PFSK-1 (cell line): ENCODE data around the gene RBM18.

Source experiments
- FOXP2 ChIP-seq: optimal IDR thresholded peaks from 2 replicates; pipeline ENCODE3; 2011; ENCODE audit warnings: borderline replicate concordance, control low read depth, inconsistent platforms; ENCODE audit not compliant: insufficient read depth; ENCODE audit errors: extremely low read length, extremely low read depth
- POLR2AphosphoS5 ChIP-seq: IDR thresholded peaks from 2 replicates; pipeline ENCODE4 v1.6.1; 2012; ENCODE audit warnings: low read depth, mild to moderate bottlenecking, control low read depth, low read length, moderate library complexity
- REST ChIP-seq, 2 experiments: IDR thresholded peaks; 2 replicates each; pipeline versions ENCODE4 v1.6.1 to v1.8.0; 2011 to 2012; ENCODE audit warnings: low read depth in 2 of 2, low read length in 2 of 2, control low read depth in 1 of 2, inconsistent platforms in 1 of 2, mild to moderate bottlenecking in 1 of 2, moderate library complexity in 1 of 2; ENCODE audit not compliant: insufficient read depth in 1 of 2
- SIN3A ChIP-seq: IDR thresholded peaks from 2 replicates; pipeline ENCODE4 v1.6.1; 2012; ENCODE audit warnings: mild to moderate bottlenecking, low read length, moderate library complexity, borderline replicate concordance; ENCODE audit not compliant: insufficient read depth
- TAF1 ChIP-seq: IDR thresholded peaks from 2 replicates; pipeline ENCODE4 v1.6.1; 2012; ENCODE audit warnings: low read length, control low read depth, borderline replicate concordance; ENCODE audit not compliant: insufficient read depth

RBM18 gene

DNA sequence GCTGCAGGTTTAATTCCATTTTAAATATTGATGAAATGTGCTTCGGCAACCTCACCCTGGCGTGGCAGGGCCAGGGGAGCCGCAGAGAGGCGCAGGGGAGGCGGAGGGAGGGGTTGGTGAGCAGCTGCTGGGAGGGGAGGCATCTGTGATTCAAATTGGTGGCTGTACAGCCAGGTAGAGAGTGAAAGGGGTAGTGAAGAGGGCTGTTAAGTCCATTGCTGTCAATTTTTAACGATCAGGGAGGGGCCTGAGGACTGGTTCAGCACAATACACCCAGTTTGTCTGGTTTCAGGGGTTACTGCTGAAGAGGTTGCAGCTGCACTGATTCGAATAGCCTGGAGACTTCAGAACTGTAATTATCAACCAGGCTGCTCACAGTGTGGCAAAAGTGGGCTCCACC is 67.2 kb downstream of the RBM18 start:
- TF ChIP-seq TAF1 (no peak), POLR2AphosphoS5 (no peak), REST (IDR thresholded peaks at IDR 0.05; ENCODE audit: insufficient read depth in 1 of 2, low read depth in 2 of 2, low read length in 2 of 2) (no peak), FOXP2 (no peak), SIN3A (no peak)

- TF ChIP-seq FOXP2 (no peak), TAF1 (no peak), SIN3A (no peak), REST (IDR thresholded peaks at IDR 0.05; ENCODE audit: insufficient read depth in 1 of 2, low read depth in 2 of 2, low read length in 2 of 2) (no peak), POLR2AphosphoS5 (no peak)
Measured at GRCh38 chr9:122195875-122196274, 68.8 kb downstream of the RBM18 start.

- TF ChIP-seq POLR2AphosphoS5 = no peak
Measured at GRCh38 chr9:122193651-122194050, 71.0 kb downstream of the RBM18 start.

DNA sequence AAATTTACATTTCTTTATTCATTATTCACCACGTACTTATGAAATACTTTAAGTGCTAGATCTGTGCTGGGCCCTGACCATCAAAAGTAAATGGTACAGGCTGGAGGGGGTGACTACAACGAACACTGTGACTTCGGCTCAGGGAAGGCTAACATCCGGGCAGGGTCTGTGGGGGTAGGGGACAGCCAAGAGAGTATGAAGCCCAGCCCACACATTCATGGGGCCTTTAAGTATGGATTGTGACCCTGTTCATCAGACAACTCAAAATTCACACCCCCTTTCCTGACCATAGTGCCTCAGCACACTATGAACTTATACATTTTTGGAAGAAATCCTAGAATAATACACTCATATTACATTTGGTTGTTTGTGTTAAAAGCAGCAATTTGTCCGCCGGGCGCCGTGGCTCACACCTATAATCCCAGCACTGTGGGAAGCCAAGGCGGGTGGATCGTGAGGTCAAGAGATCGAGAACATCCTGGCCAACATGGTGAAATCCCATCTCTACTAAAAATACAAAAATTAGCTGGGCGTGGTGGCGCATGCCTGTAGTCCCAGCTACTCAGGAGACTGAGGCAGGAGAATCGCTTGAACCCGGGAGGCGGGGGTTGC is 71.6 kb downstream of the RBM18 start:
- TF ChIP-seq POLR2AphosphoS5 (no peak), TAF1 (no peak)

- TF ChIP-seq TAF1 = no peak
- TF ChIP-seq POLR2AphosphoS5 = no peak
- no peak for TF ChIP-seq SIN3A
- TF ChIP-seq FOXP2 = no peak
- no peak for TF ChIP-seq REST (IDR thresholded peaks at IDR 0.05; ENCODE audit: insufficient read depth in 1 of 2, low read depth in 2 of 2, low read length in 2 of 2)
Measured at GRCh38 chr9:122192261-122192875, 72.3 kb downstream of the RBM18 start.

DNA sequence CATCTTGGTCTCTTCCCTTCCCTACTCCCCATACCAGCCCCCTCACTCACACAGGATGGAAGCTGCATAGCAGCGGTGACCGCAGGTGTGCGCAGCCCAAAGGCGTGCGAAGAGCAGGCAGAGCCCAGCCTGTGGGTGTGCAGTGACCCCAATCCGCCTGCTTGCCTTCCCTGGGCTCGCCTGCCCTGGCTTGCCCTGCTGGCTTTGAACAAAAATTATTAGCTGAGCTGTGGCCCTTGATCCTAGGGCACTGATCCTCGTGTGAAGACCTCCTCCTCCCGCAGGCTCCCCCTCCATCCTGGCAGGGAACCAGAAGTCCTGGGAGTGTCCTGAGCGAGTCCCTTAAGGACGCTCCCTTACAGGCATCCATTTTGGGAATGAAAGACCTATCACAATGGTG is 73.1 kb downstream of the RBM18 start:
- TF ChIP-seq FOXP2 (no peak), POLR2AphosphoS5 (no peak), REST (IDR thresholded peaks at IDR 0.05; ENCODE audit: insufficient read depth in 1 of 2, low read depth in 2 of 2, low read length in 2 of 2) (no peak), SIN3A (no peak), TAF1 (no peak)
